Prostate gland (tissue), 2 donors: ENCODE results near the gene NKX3-2.

Source experiments
- POLR2A ChIP-seq: fragments of 450-650 bp; IDR thresholded peaks from one replicate; pipeline ENCODE4 v1.6.1; 2016; ENCODE audit warnings: antibody characterized with exemption, mild to moderate bottlenecking
- POLR2AphosphoS5 ChIP-seq: sonication (generic); formaldehyde crosslinking; IDR thresholded peaks from one replicate; pipeline ENCODE4 v1.6.1; 2017; ENCODE audit warnings: antibody characterized with exemption
- TF ChIP-seq, protein P1 (sequence below), 4 experiments: fragments of 200-600 bp in 2 of 4; fragments of 450-650 bp in 2 of 4; sonication (generic) in 2 of 4; IDR thresholded peaks; 1 replicate in 3 of 4; 2 replicates in 1 of 4; pipeline ENCODE4 v1.5.1; 2016 to 2019; ENCODE audit warnings: antibody characterized with exemption in 4 of 4, mild to moderate bottlenecking in 2 of 4, moderate library complexity in 2 of 4

DNA sequence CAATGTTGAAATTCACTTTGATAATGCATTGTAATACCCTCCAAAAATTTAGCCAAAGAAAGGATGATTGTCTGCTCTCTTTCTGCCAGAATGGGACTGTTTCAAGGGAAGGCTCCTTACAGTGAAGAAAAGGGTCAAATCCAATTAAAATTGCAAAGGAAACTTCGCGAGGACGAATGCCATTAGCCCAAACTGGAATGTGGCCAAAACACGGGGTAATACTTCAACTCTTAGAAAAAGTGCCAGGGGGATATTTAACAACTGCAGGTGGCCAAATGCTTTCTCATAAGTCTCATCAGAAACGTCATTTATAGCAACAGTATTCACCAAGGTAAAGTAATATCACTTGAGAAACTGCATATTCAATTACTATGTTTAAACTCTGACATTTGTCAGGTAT, 29.0 kb downstream of the NKX3-2 start:
- TF ChIP-seq, protein P1, sequence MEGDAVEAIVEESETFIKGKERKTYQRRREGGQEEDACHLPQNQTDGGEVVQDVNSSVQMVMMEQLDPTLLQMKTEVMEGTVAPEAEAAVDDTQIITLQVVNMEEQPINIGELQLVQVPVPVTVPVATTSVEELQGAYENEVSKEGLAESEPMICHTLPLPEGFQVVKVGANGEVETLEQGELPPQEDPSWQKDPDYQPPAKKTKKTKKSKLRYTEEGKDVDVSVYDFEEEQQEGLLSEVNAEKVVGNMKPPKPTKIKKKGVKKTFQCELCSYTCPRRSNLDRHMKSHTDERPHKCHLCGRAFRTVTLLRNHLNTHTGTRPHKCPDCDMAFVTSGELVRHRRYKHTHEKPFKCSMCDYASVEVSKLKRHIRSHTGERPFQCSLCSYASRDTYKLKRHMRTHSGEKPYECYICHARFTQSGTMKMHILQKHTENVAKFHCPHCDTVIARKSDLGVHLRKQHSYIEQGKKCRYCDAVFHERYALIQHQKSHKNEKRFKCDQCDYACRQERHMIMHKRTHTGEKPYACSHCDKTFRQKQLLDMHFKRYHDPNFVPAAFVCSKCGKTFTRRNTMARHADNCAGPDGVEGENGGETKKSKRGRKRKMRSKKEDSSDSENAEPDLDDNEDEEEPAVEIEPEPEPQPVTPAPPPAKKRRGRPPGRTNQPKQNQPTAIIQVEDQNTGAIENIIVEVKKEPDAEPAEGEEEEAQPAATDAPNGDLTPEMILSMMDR (IDR thresholded peaks at IDR 0.05): no peak
- no peak for TF ChIP-seq POLR2AphosphoS5
- no peak for TF ChIP-seq POLR2A
